ENCODE measurements around the gene NUP85. TPM values are rescaled to one million over a fixed set of nuclear protein-coding genes. Genes with fewer than 3 reads are reported as not detected.
"Not testable (repeated sequence)": the region's sequence is repeated elsewhere in the genome, so short reads cannot be mapped to it uniquely, and the experiment has no call there.

NUP85 gene
- total RNA-seq, 1 donor from 2014 or later, result 38.1 TPM

GRCh38 chr17:75250009-75250471 lies 44.6 kb downstream of the NUP85 start:
- no peaks in the 10 kb centered on the region for H3K27me3 ChIP-seq
- peaks cover 15 to 18% of the 10 kb centered on the region in 2 donors for H3K36me3 ChIP-seq
- peak overlapping the region in 1 of 2 donors; percentile 45 for H3K4me3 ChIP-seq
- intact Hi-C loops (cut with DNase I), result no loop called here
- H3K27ac ChIP-seq, result peak overlapping the region; percentile 64 to 81
- no peaks in the 10 kb centered on the region for H3K9me3 ChIP-seq
- DNase-seq (ENCODE audit: low spot score in 2 of 2), result peak in 1 of 2 donors; percentile 81
- peaks cover 0 to 13% of the 10 kb centered on the region in 2 donors for H3K4me1 ChIP-seq
- no peak for TF ChIP-seq CTCF (IDR thresholded peaks at IDR 0.05)

DNA sequence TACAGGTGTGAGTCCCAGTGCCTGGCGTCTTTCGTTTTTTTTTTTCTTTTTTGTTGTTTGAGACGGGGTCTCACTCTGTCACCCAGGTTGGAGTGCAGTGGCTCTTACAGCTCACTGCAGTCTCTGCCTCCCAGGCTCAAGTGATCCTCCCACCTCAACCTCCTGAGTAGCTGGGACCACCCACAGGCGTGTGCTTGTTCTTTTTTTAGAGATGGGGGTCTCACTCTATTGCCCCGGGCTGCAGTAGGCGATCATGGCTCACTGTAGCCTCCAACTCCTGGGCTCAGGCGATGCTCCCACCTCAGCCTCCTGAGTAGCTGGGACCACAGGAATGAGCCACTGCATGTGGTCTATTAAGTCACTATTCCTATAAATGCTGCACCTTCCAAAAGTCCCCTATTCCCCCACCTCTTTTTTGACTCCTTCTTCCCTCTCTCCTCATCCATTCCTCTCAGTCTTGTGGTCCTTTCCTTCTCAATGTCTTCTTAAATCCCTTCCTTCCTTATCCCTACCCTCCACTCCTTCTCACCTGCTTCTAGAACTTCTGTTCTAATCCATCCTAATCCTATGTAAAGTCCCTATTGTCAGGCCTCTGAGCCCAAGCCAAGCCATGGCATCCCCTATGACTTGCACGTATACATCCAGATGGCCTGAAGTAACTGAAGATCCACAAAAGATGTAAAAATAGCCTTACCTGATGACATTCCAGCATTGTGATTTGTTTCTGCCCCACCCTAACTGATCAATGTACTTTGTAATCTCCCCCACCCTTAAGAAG lies 46.7 kb downstream of the NUP85 start:
- no peak for DNase-seq (ENCODE audit: low spot score in 2 of 2)
- H3K27ac ChIP-seq, result no peak overlapping the region
- H3K36me3 ChIP-seq, result no peaks in the 10 kb centered on the region
- no peak overlapping the region for H3K4me3 ChIP-seq
- TF ChIP-seq CTCF (IDR thresholded peaks at IDR 0.05), result no peak
- H3K27me3 ChIP-seq, result no peaks in the 10 kb centered on the region
- H3K4me1 ChIP-seq, result peaks cover 0 to 13% of the 10 kb centered on the region in 2 donors
- intact Hi-C loops (cut with DNase I), result no loop called here
- no peaks in the 10 kb centered on the region for H3K9me3 ChIP-seq

- H3K27ac ChIP-seq; H3K36me3 ChIP-seq; DNase-seq (ENCODE audit: low spot score in 2 of 2); H3K27me3 ChIP-seq; H3K4me3 ChIP-seq; H3K9me3 ChIP-seq; intact Hi-C loops (cut with DNase I): not testable (repeated sequence)
- peaks cover 3 to 13% of the 10 kb centered on the region in 2 donors for H3K4me1 ChIP-seq
Measured at GRCh38 chr17:75255954-75256698, 50.6 kb downstream of the NUP85 start.

GRCh38 chr17:75257228-75257627 lies 51.7 kb downstream of the NUP85 start:
- H3K27me3 ChIP-seq; H3K36me3 ChIP-seq; intact Hi-C loops (cut with DNase I); H3K27ac ChIP-seq; H3K4me3 ChIP-seq; DNase-seq (ENCODE audit: low spot score in 2 of 2); H3K9me3 ChIP-seq: not testable (repeated sequence)
- H3K4me1 ChIP-seq, result peaks cover 3 to 14% of the 10 kb centered on the region in 2 donors

DNA sequence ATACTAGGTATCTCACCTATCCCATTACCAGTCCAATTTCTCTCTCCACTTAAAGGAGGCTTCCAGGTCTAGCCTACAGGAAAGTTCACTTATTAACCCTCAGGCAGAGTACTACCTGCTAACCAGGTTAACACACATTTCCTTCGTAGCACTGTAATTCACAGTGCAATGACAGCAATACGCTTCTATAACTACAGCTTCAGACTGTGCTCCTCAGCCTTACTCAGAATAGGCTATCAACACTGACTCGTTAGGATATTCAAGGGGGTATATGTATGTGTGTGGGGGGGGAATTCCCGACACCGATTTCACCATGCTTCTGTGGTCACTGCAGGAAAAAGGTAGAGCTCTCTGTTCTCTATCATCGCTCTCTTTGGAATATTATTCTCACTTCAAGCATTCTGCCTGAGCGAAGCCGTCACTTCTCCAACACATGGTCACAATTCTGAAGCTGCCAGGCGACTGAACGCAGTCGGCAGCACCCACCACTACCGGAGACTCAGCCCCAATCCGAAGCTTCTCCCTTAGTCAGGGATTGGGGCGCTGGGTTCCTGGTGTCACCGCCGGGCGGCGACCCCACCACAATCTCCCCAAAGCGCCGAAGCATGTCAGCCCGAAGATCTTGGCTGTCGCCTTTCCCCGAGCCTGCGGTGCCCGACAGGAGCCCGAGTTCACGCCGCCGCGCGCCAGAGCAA lies 55.3 kb downstream of the NUP85 start:
- Histone ChIP-seq H3K27me3 (no peaks in the 10 kb centered on the region), H3K4me1 (peaks cover 3 to 26% of the 10 kb centered on the region in 2 donors), H3K36me3 (peaks cover 11 to 24% of the 10 kb centered on the region in 2 donors), H3K4me3 (peak overlapping the region; percentile 88 to 97), H3K9me3 (no peaks in the 10 kb centered on the region), H3K27ac (peak overlapping the region; percentile 86 to 93)
- TF ChIP-seq CTCF (IDR thresholded peaks at IDR 0.05), result peak in 1 of 3 experiments; percentile 11
- intact Hi-C loops (cut with DNase I), result loop anchor here (5.0 kb wide), 1 partner anchor 53 kb away; the partner anchor contains the start of gene NUP85
- no peak for DNase-seq (ENCODE audit: low spot score in 2 of 2)

DNA sequence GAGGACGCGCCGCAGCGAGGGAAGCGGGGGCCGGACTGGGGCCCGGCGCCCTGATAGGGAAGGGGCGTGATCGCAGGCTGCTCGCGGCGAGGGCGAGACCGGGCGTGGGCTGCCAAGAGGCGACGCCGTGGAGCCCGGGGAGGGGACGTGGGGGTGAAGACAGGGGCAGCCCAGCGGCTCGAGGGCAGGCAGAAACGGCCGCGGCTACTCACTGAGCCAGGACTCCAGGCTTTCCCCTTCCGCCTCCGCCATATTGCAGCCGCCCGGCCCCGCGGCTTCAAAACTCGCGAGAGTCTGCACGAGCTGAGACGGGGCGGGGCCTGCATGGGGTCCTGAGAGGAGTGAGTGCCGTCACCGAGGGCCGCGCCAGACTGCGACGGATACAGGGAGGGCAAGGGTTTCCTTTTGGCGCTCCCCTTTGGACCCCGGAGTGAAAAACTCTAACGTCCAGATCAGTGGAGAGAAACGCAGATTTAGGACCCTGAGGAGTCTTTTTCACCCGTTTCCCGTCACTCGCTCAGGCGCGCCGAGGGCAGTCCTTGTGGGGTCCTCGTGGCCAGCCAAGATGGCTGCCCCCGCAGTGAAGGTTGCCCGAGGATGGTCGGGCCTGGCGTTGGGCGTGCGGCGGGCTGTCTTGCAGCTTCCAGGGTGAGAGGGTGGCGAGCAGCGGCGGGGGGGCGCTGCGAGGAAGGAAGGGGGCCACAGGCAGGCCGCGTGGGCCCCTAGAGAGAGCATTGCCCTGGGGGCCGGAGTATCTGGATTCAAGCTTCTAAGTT lies 56.0 kb downstream of the NUP85 start, which contains the start of the genes GGA3 and MRPS7:
GGA3 (minus strand) TSS at position 271 of the 776 bp plus-strand sequence; CDS start at position 252, 19 bp downstream.
MRPS7 (plus strand) TSS at position 544 of the 776 bp plus-strand sequence; CDS start at position 566, 22 bp downstream.
- DNase-seq (ENCODE audit: low spot score in 2 of 2), result peak; percentile 76 to 98
- Histone ChIP-seq H3K4me3 (peak within 1 kb of the TSS; percentile 88 to 97), H3K36me3 (peaks cover 18 to 31% of the 10 kb centered on the region in 2 donors), H3K27ac (peak within 1 kb of the TSS; percentile 86 to 93), H3K9me3 (no peaks in the 10 kb centered on the region), H3K4me1 (peaks cover 3 to 26% of the 10 kb centered on the region in 2 donors), H3K27me3 (no peaks in the 10 kb centered on the region)
- intact Hi-C loops (cut with DNase I), result loop anchor here (5.0 kb wide), 1 partner anchor 54 kb away; the partner anchor contains the start of gene NUP85
- TF ChIP-seq CTCF (IDR thresholded peaks at IDR 0.05), result peak in 1 of 3 experiments; percentile 3
